Thyroid gland (tissue), 4 donors: ENCODE results near the gene GCC2.

ENCODE experiments used
- CTCF ChIP-seq, 6 experiments: fragments of 200-600 bp in 3 of 6; fragments of 450-650 bp in 3 of 6; sonication (generic) in 3 of 6; IDR thresholded peaks; one replicate each; pipeline ENCODE4 v1.5.1; 2016 to 2019; ENCODE audit warnings: antibody characterized with exemption in 6 of 6, mild to moderate bottlenecking in 2 of 6, inconsistent platforms in 1 of 6, moderate library complexity in 1 of 6
- POLR2A ChIP-seq, 2 donors: fragments of 450-650 bp; IDR thresholded peaks; one replicate each; pipeline ENCODE4 v1.6.1; 2017; ENCODE audit warnings: antibody characterized with exemption in 2 of 2, mild to moderate bottlenecking in 2 of 2, moderate library complexity in 1 of 2

DNA sequence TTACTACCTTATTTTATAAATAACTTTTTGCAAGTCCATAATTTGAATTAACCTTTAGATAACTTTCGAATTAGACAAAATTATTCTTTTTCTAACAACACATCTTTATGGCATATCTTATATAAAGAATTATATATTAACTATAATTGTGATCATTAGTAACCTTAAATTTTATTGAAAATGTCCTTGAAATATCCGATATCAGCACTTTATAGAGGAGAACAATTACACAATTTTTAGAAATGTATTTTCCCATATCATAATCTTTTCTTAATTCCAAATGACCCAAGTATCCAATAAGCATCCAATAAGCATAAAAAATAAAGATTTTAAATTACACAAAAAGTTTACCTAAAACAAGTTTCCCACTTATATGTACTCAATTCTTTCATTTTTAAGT lies 7.3 kb upstream of the GCC2 start:
- TF ChIP-seq POLR2A (IDR thresholded peaks at IDR 0.05) (no peak), CTCF (IDR thresholded peaks at IDR 0.05) (no peak)
